Femur (tissue), 1 donor: ENCODE measurements around the gene CABP2.

Source experiments
- DNase-seq: peaks from one replicate; pipeline ENCODE4 v3.0.0-alpha.2; 2017

The CABP2 gene

GRCh38 chr11:67507242-67507863 is 15.9 kb downstream of the CABP2 start:
- DNase-seq = no peak

GRCh38 chr11:67506426-67507051 is 16.7 kb downstream of the CABP2 start:
- DNase-seq = no peak

GRCh38 chr11:67505605-67506396 is 17.4 kb downstream of the CABP2 start:
- DNase-seq = peak; percentile 89

GRCh38 chr11:67504950-67505581 is 18.2 kb downstream of the CABP2 start, which contains the start of gene PITPNM1:
Gene PITPNM1 (minus strand): TSS chr11:67505363. CDS start chr11:67504180, 1,183 bp downstream.
- peak; percentile 80 for DNase-seq

- DNase-seq = peak; percentile 58
Observed at GRCh38 chr11:67504005-67504949, 19.0 kb downstream of the CABP2 start.

- no peak for DNase-seq
Observed at GRCh38 chr11:67503119-67504004, 19.9 kb downstream of the CABP2 start.

GRCh38 chr11:67502328-67502979 is 20.8 kb downstream of the CABP2 start:
- no peak for DNase-seq

- DNase-seq = no peak
Observed at GRCh38 chr11:67501854-67502253, 21.4 kb downstream of the CABP2 start.

GRCh38 chr11:67500831-67501715 is 22.2 kb downstream of the CABP2 start:
- DNase-seq = no peak

GRCh38 chr11:67500484-67500821 is 22.8 kb downstream of the CABP2 start:
- DNase-seq = no peak

- DNase-seq = no peak
Observed at GRCh38 chr11:67499808-67500483, 23.3 kb downstream of the CABP2 start.

- DNase-seq = no peak
Observed at GRCh38 chr11:67498544-67498972, 24.7 kb downstream of the CABP2 start.

- no peak for DNase-seq
Observed at GRCh38 chr11:67497656-67498291, 25.5 kb downstream of the CABP2 start.

- DNase-seq = no peak
Observed at GRCh38 chr11:67496113-67496512, 27.1 kb downstream of the CABP2 start.

GRCh38 chr11:67495234-67496005 is 27.8 kb downstream of the CABP2 start:
- DNase-seq = no peak

- DNase-seq = no peak
Observed at GRCh38 chr11:67494371-67495233, 28.6 kb downstream of the CABP2 start.
